ENCODE measurements around the gene OCEL1. TPM values are rescaled to one million over a fixed set of nuclear protein-coding genes. Genes with fewer than 3 reads are reported as not detected.
"Not testable (repeated sequence)": the region's sequence is repeated elsewhere in the genome, so short reads cannot be mapped to it uniquely, and the experiment has no call there.

OCEL1 gene
- total RNA-seq, 4 donors from 2014 or later = 2.6 to 7.9 (median 4.0) TPM

GRCh38 chr19:17266975-17267788 lies 41.2 kb downstream of the OCEL1 start, which contains the start of gene BABAM1:
TSS of gene BABAM1 (plus strand) at chr19:17267443. CDS start at chr19:17268807, 1,364 bp downstream.
- peak within 1 kb of the TSS; percentile 86 for H3K4me3 ChIP-seq (ENCODE audit: low read depth, poor library complexity, severe bottlenecking)
- DNase-seq (ENCODE audit: low spot score in 2 of 2) = peak; percentile 98 to 99
- WGBS, 2 donors = 1% methylated on average over 27 of the region's 27 CpGs
- TF ChIP-seq POLR2A (IDR thresholded peaks at IDR 0.05) (no peak), CTCF (IDR thresholded peaks at IDR 0.05) (no peak)
- intact Hi-C loops (cut with DNase I; ENCODE audit: low total_unique reads) = no loop called here

DNA sequence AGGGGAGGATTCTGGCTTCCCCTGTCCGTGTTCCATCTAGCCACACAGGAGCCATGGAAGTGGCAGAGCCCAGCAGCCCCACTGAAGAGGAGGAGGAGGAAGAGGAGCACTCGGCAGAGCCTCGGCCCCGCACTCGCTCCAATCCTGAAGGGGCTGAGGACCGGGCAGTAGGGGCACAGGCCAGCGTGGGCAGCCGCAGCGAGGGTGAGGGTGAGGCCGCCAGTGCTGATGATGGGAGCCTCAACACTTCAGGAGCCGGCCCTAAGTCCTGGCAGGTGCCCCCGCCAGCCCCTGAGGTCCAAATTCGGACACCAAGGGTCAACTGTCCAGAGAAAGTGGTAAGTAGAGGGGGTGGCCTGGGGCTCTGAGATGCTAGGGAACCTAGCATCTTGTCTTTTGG lies 42.7 kb downstream of the OCEL1 start:
- DNase-seq (ENCODE audit: low spot score in 2 of 2) = no peak
- no peak overlapping the region for H3K4me3 ChIP-seq (ENCODE audit: low read depth, poor library complexity, severe bottlenecking)
- 92 to 96% methylated on average over 13 of the region's 13 CpGs for WGBS, 2 donors
- intact Hi-C loops (cut with DNase I; ENCODE audit: low total_unique reads) = no loop called here
- TF ChIP-seq CTCF (IDR thresholded peaks at IDR 0.05) (no peak), POLR2A (IDR thresholded peaks at IDR 0.05) (no peak)

GRCh38 chr19:17274892-17275291 lies 48.9 kb downstream of the OCEL1 start:
- DNase-seq (ENCODE audit: low spot score in 2 of 2); H3K4me3 ChIP-seq (ENCODE audit: low read depth, poor library complexity, severe bottlenecking); intact Hi-C loops (cut with DNase I; ENCODE audit: low total_unique reads): not testable (repeated sequence)
- WGBS, 2 donors = 96% methylated on average over 3 of the region's 3 CpGs

DNA sequence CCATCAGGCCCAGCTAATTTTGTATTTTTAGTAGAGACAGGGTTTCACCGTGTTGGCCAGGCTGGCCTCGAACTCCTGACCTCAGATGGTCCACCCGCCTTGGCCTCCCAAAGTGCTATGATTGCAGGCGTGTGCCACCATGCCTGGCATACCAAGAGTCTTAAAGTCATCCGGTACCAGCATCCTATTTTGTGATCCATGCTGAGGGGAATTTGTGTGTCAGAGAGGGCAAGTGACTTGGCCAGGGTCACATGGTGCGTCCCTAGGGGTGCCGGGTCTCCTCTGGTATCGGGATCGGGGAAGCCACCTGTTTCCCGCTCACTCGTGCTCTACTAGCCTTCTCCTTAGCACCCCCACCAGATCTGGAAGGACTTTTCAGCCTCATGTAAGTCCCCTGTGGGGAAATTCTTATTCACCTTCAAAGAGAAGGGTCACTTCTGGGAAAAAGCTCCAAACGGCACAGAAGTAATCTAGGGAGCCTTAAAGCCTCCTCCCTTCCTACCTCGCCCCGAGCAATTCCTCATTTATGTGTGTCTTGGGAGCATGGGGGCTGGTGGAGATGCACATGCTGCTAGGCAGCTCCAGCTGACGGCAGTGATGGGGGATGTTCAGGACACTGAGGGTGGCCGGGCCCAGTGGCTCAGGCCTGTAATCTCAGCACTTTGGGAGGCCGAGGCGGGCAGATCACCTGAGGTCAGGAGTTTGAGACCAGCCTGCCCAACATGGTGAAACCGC lies 49.6 kb downstream of the OCEL1 start:
- intact Hi-C loops (cut with DNase I; ENCODE audit: low total_unique reads) = no loop called here
- H3K4me3 ChIP-seq (ENCODE audit: low read depth, poor library complexity, severe bottlenecking) = no peak overlapping the region
- TF ChIP-seq CTCF (IDR thresholded peaks at IDR 0.05) = no peak
- no peak for TF ChIP-seq POLR2A (IDR thresholded peaks at IDR 0.05)
- DNase-seq (ENCODE audit: low spot score in 2 of 2) = no peak
- WGBS, 2 donors = 87 to 93% methylated on average over 19 of the region's 19 CpGs

Other genes starting within 250 kb of the OCEL1 start
- 10 to 100 TPM in 3 of 4 donors, 1 to 10 TPM in 1; 8.1 to 14.0 (median 13.0) TPM for gene CPAMD8, start 199.4 kb upstream of the OCEL1 start, total RNA-seq
- gene HAUS8, start 150.8 kb upstream of the OCEL1 start, total RNA-seq = 1 to 10 TPM; 3.3 to 7.0 (median 5.7) TPM
- 10 to 100 TPM; 29.2 to 63.1 (median 43.5) TPM for gene MYO9B, start 150.4 kb upstream of the OCEL1 start, total RNA-seq
- gene USE1, start 10.9 kb upstream of the OCEL1 start, total RNA-seq = 10 to 100 TPM; 16.6 to 25.5 (median 23.8) TPM
- gene NR2F6, start 19.7 kb downstream of the OCEL1 start, total RNA-seq = 100 to 1,000 TPM in 1 of 4 donors, 10 to 100 TPM in 3; 57.2 to 119 (median 83.6) TPM
- 1 to 10 TPM in 3 of 4 donors, under 1 TPM in 1; 0.80 to 3.0 (median 2.0) TPM for gene USHBP1, start 38.5 kb downstream of the OCEL1 start, total RNA-seq
- 10 to 100 TPM; 48.3 to 61.2 (median 59.6) TPM for gene BABAM1, start 41.2 kb downstream of the OCEL1 start, total RNA-seq
- 1 to 10 TPM in 1 of 4 donors, under 1 TPM in 3; 0.07 to 1.1 (median 0.36) TPM for gene ANKLE1, start 55.7 kb downstream of the OCEL1 start, total RNA-seq
- gene ABHD8, start 77.2 kb downstream of the OCEL1 start, total RNA-seq = 10 to 100 TPM; 20.2 to 34.9 (median 27.7) TPM
- gene MRPL34, start 79.6 kb downstream of the OCEL1 start, total RNA-seq = 100 to 1,000 TPM in 3 of 4 donors, 10 to 100 TPM in 1; 88.4 to 228 (median 131) TPM
- gene DDA1, start 83.3 kb downstream of the OCEL1 start, total RNA-seq = 10 to 100 TPM; 16.4 to 30.7 (median 26.3) TPM
- 10 to 100 TPM; 31.1 to 56.8 (median 46.9) TPM for gene ANO8, start 108.6 kb downstream of the OCEL1 start, total RNA-seq
- gene GTPBP3, start 111.3 kb downstream of the OCEL1 start, total RNA-seq = 10 to 100 TPM; 30.6 to 36.8 (median 35.0) TPM
- gene PLVAP, start 151.1 kb downstream of the OCEL1 start, total RNA-seq = 10 to 100 TPM; 11.7 to 96.5 (median 50.2) TPM
- gene CCDC194, start 168.0 kb downstream of the OCEL1 start, total RNA-seq = not detected
- 10 to 100 TPM in 3 of 4 donors, 1 to 10 TPM in 1; 9.4 to 15.9 (median 12.5) TPM for gene BST2, start 179.4 kb downstream of the OCEL1 start, total RNA-seq
- gene MVB12A, start 193.8 kb downstream of the OCEL1 start, total RNA-seq = 10 to 100 TPM; 66.8 to 86.4 (median 75.6) TPM
- 1 to 10 TPM in 1 of 4 donors, under 1 TPM in 2, not detected in 1; 0.42 to 1.3 (median 0.61) TPM for gene TMEM221, start 222.4 kb downstream of the OCEL1 start, total RNA-seq
- gene NXNL1, start 234.7 kb downstream of the OCEL1 start, total RNA-seq = not detected
- 10 to 100 TPM; 30.6 to 58.2 (median 43.6) TPM for gene SLC27A1, start 244.3 kb downstream of the OCEL1 start, total RNA-seq

All from lower leg skin (tissue), 4 donors.